Right cardiac atrium (tissue), 5 donors: Measurements from ENCODE around the gene PRR12. TPM values are rescaled to one million over a fixed set of nuclear protein-coding genes. Genes with fewer than 3 reads are reported as not detected.

Experiments
- ATAC-seq, 2 donors: fragments of 200-7000 bp; cut with Tn5 transposase; one replicate each; pipeline versions ENCODE4 v1.8.0 to v1.9.1; 2020; ENCODE audit warnings: moderate library complexity in 2 of 2, mild to moderate bottlenecking in 1 of 2
- DNase-seq, 3 donors: peaks; one replicate each; pipeline ENCODE4 v3.0.0-alpha.2; 2020
- H3K27ac ChIP-seq: one replicate; pipeline ENCODE4 v1.5.1; 2013; ENCODE audit warnings: mild to moderate bottlenecking, low read length, control low read depth, moderate library complexity
- H3K27me3 ChIP-seq: one replicate; pipeline ENCODE4 v1.6.1; 2013; ENCODE audit not compliant: control insufficient read depth, insufficient read depth
- H3K4me1 ChIP-seq: one replicate; pipeline ENCODE4 v1.6.1; 2013; ENCODE audit warnings: low read length; ENCODE audit not compliant: control insufficient read depth, insufficient read depth
- H3K4me3 ChIP-seq: one replicate; pipeline ENCODE4 v1.5.1; 2013; ENCODE audit warnings: low read length, control low read depth
- H3K9me3 ChIP-seq: one replicate; pipeline ENCODE4 v1.6.1; 2013; ENCODE audit warnings: low read length; ENCODE audit not compliant: control insufficient read depth
- WGBS: extraction: QIAGEN DNeasy Blood & Tissue Kit; methylation state at CpG from one replicate; pipeline ENCODE4 v1.1.7; 2013; 5-methylcytosine and 5-hydroxymethylcytosine counted together
- intact Hi-C, 4 donors: fragments of 100-400 bp; cut with DNase I; formaldehyde crosslinking; loops; one replicate each; pipeline versions ENCODE4 v1.11.0 to v1.14.0; 2022 to 2023
- polyA plus RNA-seq: library from polyadenylated mRNA; stranded (reverse); fragments of 200-250 nt; gene quantifications from one replicate; pipeline ENCODE4 v1.2.3, GENCODE V29; 2013
- total RNA-seq, 4 donors: library from RNA; stranded (reverse); fragmentation: NEBNext Ultra II Directional; extraction: Animal tissue kit (Norgen Biotek cat#: 25700); gene quantifications; one replicate each; pipeline ENCODE4 v1.2.1, GENCODE V29; 2021
- donor health status: healthy with polysubstance abuse.
- donor health status: DM: no; HTN: yes; CAD: no.
- donor health status: DM: no; HTN: no; CAD: no.
- donor health status: DM: no; HTN: yes; CAD: no; lungs with severe emphysema.
- donor health status: DM: yes; HTN: yes; CAD: no.

The PRR12 gene
- total and polyA plus RNA-seq, 5 donors = 9.8 to 19.9 (median 16.6) TPM

- ATAC-seq (no peak), DNase-seq (peak in 2 of 3 donors; percentile 57 to 61)
- Histone ChIP-seq H3K4me3 (no peak overlapping the region), H3K27ac (no peak overlapping the region), H3K27me3 (no peaks in the 10 kb centered on the region), H3K9me3 (no peaks in the 10 kb centered on the region), H3K4me1 (peaks cover 6% of the 10 kb centered on the region)
- WGBS = 77% methylated on average over 30 of the region's 30 CpGs
- intact Hi-C loops = loop anchor here in 3 of 4 donors (5.0 to 10.0 kb wide), 2 partner anchors 44 to 52 kb away; partner anchors contain the start of genes PRR12 (in 2 of the 3), NOSIP (in 1 of the 3) and PRRG2 (in 1 of the 3)
These were observed 45.4 kb downstream of the PRR12 start for GRCh38 chr19:49636233-49636932.

GRCh38 chr19:49637821-49638738, 47.1 kb downstream of the PRR12 start:
- peaks cover 6% of the 10 kb centered on the region for H3K4me1 ChIP-seq
- intact Hi-C loops = loop anchor here in 3 of 4 donors (5.0 to 10.0 kb wide), 2 partner anchors 46 to 53 kb away; partner anchors contain the start of genes PRR12 (in 2 of the 3), NOSIP (in 1 of the 3) and PRRG2 (in 1 of the 3)

GRCh38 chr19:49639401-49640112, 48.6 kb downstream of the PRR12 start:
- intact Hi-C loops = loop anchor here in 3 of 4 donors (5.0 to 10.0 kb wide), 2 partner anchors 47 to 55 kb away; partner anchors contain the start of genes PRR12 (in 2 of the 3), NOSIP (in 1 of the 3) and PRRG2 (in 1 of the 3)
- WGBS = 3% methylated on average over 31 of the region's 31 CpGs
- ATAC-seq (no peak), DNase-seq (peak; percentile 52 to 71 (median 68))
- Histone ChIP-seq H3K27ac (peak overlapping the region; percentile 84), H3K4me1 (peaks cover 6% of the 10 kb centered on the region), H3K27me3 (no peaks in the 10 kb centered on the region), H3K4me3 (peak overlapping the region; percentile 73), H3K9me3 (no peaks in the 10 kb centered on the region)

More at GRCh38 chr19:49637821-49638738, 47.1 kb downstream of the PRR12 start:
- ATAC-seq (peak; percentile 18), DNase-seq (peak; percentile 94 to 97 (median 97))
- Histone ChIP-seq H3K9me3 (no peaks in the 10 kb centered on the region), H3K27ac (peak overlapping the region; percentile 91), H3K4me3 (peak overlapping the region; percentile 73), H3K27me3 (no peaks in the 10 kb centered on the region)
- 9% methylated on average over 19 of the region's 19 CpGs for WGBS

- Histone ChIP-seq H3K27ac (peak within 1 kb of the TSS; percentile 99), H3K4me3 (peak within 1 kb of the TSS; percentile 73), H3K4me1 (peaks cover 4% of the 10 kb centered on the region), H3K27me3 (no peaks in the 10 kb centered on the region), H3K9me3 (no peaks in the 10 kb centered on the region)
- intact Hi-C loops = no loop called here
- ATAC-seq (peak; percentile 79 to 82), DNase-seq (peak; percentile 100)
- under 1% methylated on average over 51 of the region's 51 CpGs for WGBS
These were observed 49.3 kb downstream of the PRR12 start, which contains the start of gene RRAS for GRCh38 chr19:49640113-49640898. TSS of gene RRAS (minus strand) at chr19:49640143. CDS start at chr19:49640098, 45 bp downstream.

- Histone ChIP-seq H3K4me1 (peaks cover 1% of the 10 kb centered on the region), H3K27me3 (no peaks in the 10 kb centered on the region), H3K4me3 (peak within 1 kb of the TSS; percentile 96), H3K9me3 (no peaks in the 10 kb centered on the region), H3K27ac (peak within 1 kb of the TSS; percentile 99)
- DNase-seq (peak; percentile 100), ATAC-seq (peak; percentile 80 to 86)
- intact Hi-C loops = no loop called here
- WGBS = under 1% methylated on average over 87 of the region's 87 CpGs
These were observed 50.9 kb downstream of the PRR12 start, which contains the start of gene SCAF1 for GRCh38 chr19:49641688-49642491. TSS of gene SCAF1 (plus strand) at chr19:49642209. CDS start at chr19:49645027, 2,818 bp downstream.

GRCh38 chr19:49642492-49643035, 51.6 kb downstream of the PRR12 start:
- intact Hi-C loops = no loop called here
- no peak for ATAC-seq
- no peaks in the 10 kb centered on the region for H3K4me1 ChIP-seq

GRCh38 chr19:49643466-49643865, 52.5 kb downstream of the PRR12 start:
- no peak overlapping the region for H3K4me3 ChIP-seq
- no peak for ATAC-seq
- no peak overlapping the region for H3K27ac ChIP-seq
- no peaks in the 10 kb centered on the region for H3K4me1 ChIP-seq
- H3K27me3 ChIP-seq = no peaks in the 10 kb centered on the region
- intact Hi-C loops = no loop called here
- H3K9me3 ChIP-seq = no peaks in the 10 kb centered on the region
- WGBS = 71% methylated on average over 2 of the region's 2 CpGs
- DNase-seq = no peak

More at GRCh38 chr19:49642492-49643035, 51.6 kb downstream of the PRR12 start:
- Histone ChIP-seq H3K4me3 (peak overlapping the region; percentile 96), H3K9me3 (no peaks in the 10 kb centered on the region), H3K27me3 (no peaks in the 10 kb centered on the region), H3K27ac (peak overlapping the region; percentile 87)
- no peak for DNase-seq
- 8% methylated on average over 5 of the region's 5 CpGs for WGBS

- H3K9me3 ChIP-seq = no peaks in the 10 kb centered on the region
- no peak overlapping the region for H3K4me3 ChIP-seq
- intact Hi-C loops = no loop called here
- no peak overlapping the region for H3K27ac ChIP-seq
- no peak for ATAC-seq
- no peak for DNase-seq
- H3K27me3 ChIP-seq = no peaks in the 10 kb centered on the region
- H3K4me1 ChIP-seq = no peaks in the 10 kb centered on the region
- 86% methylated on average over 11 of the region's 11 CpGs for WGBS
These were observed 54.6 kb downstream of the PRR12 start for GRCh38 chr19:49645592-49645991.

- intact Hi-C loops = no loop called here
- no peak overlapping the region for H3K4me3 ChIP-seq
- H3K9me3 ChIP-seq = no peaks in the 10 kb centered on the region
- no peaks in the 10 kb centered on the region for H3K27me3 ChIP-seq
- DNase-seq (no peak), ATAC-seq (no peak)
- WGBS = 91% methylated on average over 13 of the region's 13 CpGs
- no peaks in the 10 kb centered on the region for H3K4me1 ChIP-seq
- no peak overlapping the region for H3K27ac ChIP-seq
These were observed 55.0 kb downstream of the PRR12 start for GRCh38 chr19:49645995-49646394.
